K562 (cell line): Measurements from ENCODE around the gene MAD1L1. TPM values are rescaled to one million over a fixed set of nuclear protein-coding genes. Genes with fewer than 3 reads are reported as not detected.

ENCODE experiments used
- ATAC-seq: fragments of 200-7000 bp; cut with Tn5 transposase; 3 replicates; pipeline ENCODE4 v1.9.1; 2020; ENCODE audit warnings: moderate library complexity
- BruUV-seq: library from RNA; stranded (reverse); fragments of 400-500 nt; replicated peaks from 2 replicates; lab custom pipeline; 2021; lab: Mats Ljungman, UMichigan
- CTCF ChIA-PET: fragments of 300-600 bp; formaldehyde crosslinking; extraction: SDS; loops from one replicate; lab custom pipeline; 2021; ENCODE audit warnings: low intra/inter-chr PET ratio; lab: Yijun Ruan, JAX
- POLR2A ChIA-PET: fragments of 300-600, 350-650 bp; sonication (Branson Sonifier 250); formaldehyde crosslinking; extraction: SDS; loops from one replicate; lab custom pipeline; 2021; ENCODE audit warnings: antibody characterized with exemption, inconsistent platforms; lab: Yijun Ruan, JAX
- DNase-seq, 4 experiments: peaks; one replicate each; pipeline versions ENCODE4 v3.0.0 to v3.0.0-alpha.2; 2011 to 2018; ENCODE audit warnings: low spot score in 3 of 4, mixed read lengths in 3 of 4; ENCODE audit errors: extremely low read depth in 1 of 4
- FAIRE-seq: peaks from 2 replicates; lab custom pipeline; 2011; peaks lifted over from hg19 to GRCh38; lab: Jason Lieb, UNC
- H2AFZ ChIP-seq: 2 replicates; pipeline ENCODE4 v1.6.0; 2011; ENCODE audit warnings: low read depth, low read length, control low read depth, inconsistent platforms
- H3K27ac ChIP-seq: fragments of 200-600 bp; 3 replicates; pipeline ENCODE4 v1.8.0; 2011; ENCODE audit warnings: low read depth, mild to moderate bottlenecking, control low read depth, inconsistent platforms, low read length, moderate library complexity, mixed read lengths; ENCODE audit errors: extremely low read depth
- H3K27me3 ChIP-seq, 2 experiments: fragments of 300-600 bp in 1 of 2; 2 replicates in 1 of 2; 3 replicates in 1 of 2; pipeline versions ENCODE4 v1.6.0 to v1.8.0; 2011; ENCODE audit warnings: inconsistent platforms in 2 of 2, low read length in 2 of 2, mild to moderate bottlenecking in 1 of 2, mixed read lengths in 1 of 2, moderate library complexity in 1 of 2; ENCODE audit not compliant: control insufficient read depth in 2 of 2, insufficient read depth in 2 of 2
- H3K36me3 ChIP-seq: fragments of 300-600 bp; 3 replicates; pipeline ENCODE4 v1.8.0; 2011; ENCODE audit warnings: mild to moderate bottlenecking, low read length, inconsistent platforms; ENCODE audit not compliant: control insufficient read depth, insufficient read depth
- H3K4me1 ChIP-seq, 2 experiments: fragments of 200-600 bp in 1 of 2; replicated peaks in 1 of 2; 2 replicates in 1 of 2; 3 replicates in 1 of 2; pipeline versions ENCODE4 v1.5.1 to v1.8.0; 2011; ENCODE audit warnings: inconsistent platforms in 2 of 2, low read length in 2 of 2, mild to moderate bottlenecking in 1 of 2, mixed read lengths in 1 of 2, moderate library complexity in 1 of 2; ENCODE audit not compliant: control insufficient read depth in 2 of 2, insufficient read depth in 2 of 2
- H3K4me2 ChIP-seq: 2 replicates; pipeline ENCODE4 v1.6.1; 2011; ENCODE audit warnings: low read length, control low read depth, inconsistent platforms, mixed read lengths; ENCODE audit not compliant: insufficient read depth
- H3K4me3 ChIP-seq: fragments of 200-600 bp; sonication (generic), shearing (Covaris generic); 2 replicates; pipeline ENCODE4 v1.5.1; 2016; ENCODE audit warnings: control low read depth, inconsistent platforms
- H3K79me2 ChIP-seq: fragments of 200-600 bp; 3 replicates; pipeline ENCODE4 v1.8.0; 2011; ENCODE audit warnings: low read length, inconsistent platforms; ENCODE audit not compliant: control insufficient read depth, insufficient read depth
- H3K9ac ChIP-seq, 2 experiments: 2 replicates each; pipeline versions ENCODE4 v1.6.0 to v1.6.1; 2011; ENCODE audit warnings: low read depth in 2 of 2, low read length in 2 of 2, control low read depth in 1 of 2, inconsistent platforms in 1 of 2, mild to moderate bottlenecking in 1 of 2, mixed read lengths in 1 of 2; ENCODE audit not compliant: insufficient read depth in 1 of 2
- H3K9me1 ChIP-seq: one replicate; pipeline ENCODE4 v1.6.0; 2011; ENCODE audit warnings: inconsistent platforms, mild to moderate bottlenecking, low read length, moderate library complexity; ENCODE audit not compliant: control insufficient read depth, insufficient read depth
- H3K9me3 ChIP-seq: replicated peaks from 2 replicates; pipeline ENCODE4 v1.5.1; 2011; ENCODE audit warnings: low read depth, low read length, inconsistent platforms; ENCODE audit not compliant: control insufficient read depth, insufficient read depth
- H4K20me1 ChIP-seq: replicated peaks from 2 replicates; pipeline ENCODE4 v1.6.1; 2011; ENCODE audit warnings: low read length, inconsistent platforms, mixed read lengths; ENCODE audit not compliant: control insufficient read depth, insufficient read depth
- EGR1 ChIP-seq: fragments of 450-650 bp; conservative IDR thresholded peaks from 2 replicates; pipeline ENCODE4 v1.6.1; 2017; ENCODE audit warnings: mild to moderate bottlenecking
- TFAM ChIP-seq: fragments of 250-450 bp; sonication (Bioruptor Pico); conservative IDR thresholded peaks from 2 replicates; pipeline ENCODE4 v1.5.0; 2021; ENCODE audit warnings: mild to moderate bottlenecking, moderate library complexity
- WGBS: fragments of 100-300 bp; shearing (Covaris generic); methylation state at CpG from one replicate; pipeline ENCODE4 v1.1.6; 2016; ENCODE audit warnings: low coverage, mixed read lengths; ENCODE audit not compliant: insufficient coverage; ENCODE audit errors: missing lambda C conversion rate; 5-methylcytosine and 5-hydroxymethylcytosine counted together
- in situ Hi-C: fragments of 300-500 bp; cut with MboI; formaldehyde crosslinking; loops from 4 replicates; pipeline ENCODE4 v1.15.0; 2018; ENCODE audit warnings: inconsistent platforms, mixed read lengths
- intact Hi-C: fragments of 100-400 bp; cut with micrococcal nuclease; formaldehyde crosslinking; loops from 2 replicates; pipeline ENCODE4 v1.14.2; 2022
- polyA plus RNA-seq, 8 experiments: library from polyadenylated mRNA; depleted of rRNA in 4 of 8; stranded (reverse) in 5 of 8; unstranded in 3 of 8; fragments of >200 nt; fragmentation: Nextera tagmentation in 2 of 8; fragmentation: Illumina TruSeq in 1 of 8; extraction: Ambion mirVana in 2 of 8; extraction: Trizol in 1 of 8; gene quantifications; 2 replicates each; pipeline versions ENCODE4 v1.2.1 to v1.2.3, GENCODE V29; 2011 to 2014; ENCODE audit warnings: inconsistent platforms in 1 of 8, missing spikeins in 1 of 8
- total RNA-seq, 7 experiments: library from RNA; depleted of rRNA in 6 of 7; stranded (reverse); fragments of >200 nt in 6 of 7; fragmentation: Illumina TruSeq in 2 of 7; extraction: Trizol in 2 of 7; gene quantifications; 2 replicates each; pipeline versions ENCODE4 v1.2.1 to v1.2.3, GENCODE V29; 2011 to 2021; ENCODE audit warnings: low replicate concordance in 1 of 7

MAD1L1 gene
- total and polyA plus RNA-seq, 9 of the 15 experiments (the other 6 are each of a cell fraction or from before 2014, with no cell fraction given): 1.7 to 89.7 (median 18.0) TPM

DNA sequence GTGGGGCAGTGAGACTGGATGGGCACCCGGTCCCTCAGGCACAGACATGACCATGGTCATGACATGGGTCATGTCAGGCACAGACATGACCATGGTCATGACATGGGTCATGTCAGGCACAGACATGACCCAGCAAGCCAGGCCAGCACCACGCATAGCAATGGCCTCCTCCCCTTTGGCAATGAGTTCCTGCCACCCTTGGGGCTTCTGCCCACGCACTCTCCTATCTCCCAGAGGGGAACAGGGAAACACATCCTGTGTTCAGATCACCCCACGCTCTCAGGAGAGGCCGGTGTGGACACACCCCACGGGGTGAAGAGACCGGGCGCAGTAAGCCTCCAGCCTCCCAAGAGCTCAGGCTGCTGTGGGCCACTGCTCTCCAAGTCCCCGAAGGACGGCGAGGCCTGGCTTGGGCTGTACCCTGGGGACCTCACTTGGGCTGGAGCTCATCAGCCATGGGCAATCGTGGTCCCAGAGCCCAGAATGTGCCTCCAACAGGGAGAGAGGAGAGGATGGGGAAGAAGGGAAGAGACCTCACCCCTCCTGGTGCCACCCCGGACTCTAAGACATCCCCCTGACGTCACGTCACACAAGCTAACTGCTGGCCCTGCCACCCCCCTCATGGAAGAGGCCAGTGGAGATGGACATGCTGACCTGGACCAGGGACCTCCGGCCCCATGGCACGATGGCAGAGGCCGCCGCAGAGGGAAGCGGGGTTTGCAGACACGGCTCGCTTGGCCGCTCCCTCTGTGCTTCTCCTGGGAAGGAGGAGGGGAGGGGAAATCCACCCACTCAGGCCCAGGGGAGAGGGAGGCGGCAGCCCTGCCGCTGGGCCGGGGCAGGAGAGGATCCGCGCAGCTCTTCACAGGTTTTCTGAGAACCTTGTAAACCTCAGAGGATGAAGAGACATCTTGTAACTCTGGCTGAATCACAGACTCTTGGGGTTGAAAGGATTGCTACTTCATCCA, 293.0 kb downstream of the MAD1L1 start:
- BruUV-seq: no TSS peak
- Histone ChIP-seq H3K79me2 (no peaks in the 10 kb centered on the region), H3K4me1 (peaks cover 9 to 44% of the 10 kb centered on the region in 2 experiments; a peak in 4 of 5 replicates), H3K9me1 (no peaks in the 10 kb centered on the region), H4K20me1 (no peaks in the 10 kb centered on the region), H3K9ac (no peak overlapping the region), H3K4me3 (no peak overlapping the region), H3K36me3 (no peaks in the 10 kb centered on the region), H3K4me2 (no peak overlapping the region), H3K27ac (no peak overlapping the region), H2AFZ (no peak overlapping the region), H3K9me3 (no peaks in the 10 kb centered on the region), H3K27me3 (no peaks in the 10 kb centered on the region)
- WGBS: 86% methylated on average over 13 of the region's 28 CpGs
- in situ Hi-C loops (no loop called here), intact Hi-C loops (no loop called here)
- ChIA-PET CTCF (no interaction called here), POLR2A (interaction anchor here (0.7 kb wide), 1 partner anchor 21 kb away, joined by 4 read pairs; no protein-coding TSS in a partner anchor)
- TF ChIP-seq EGR1: peak; percentile 55; the same call in 1 of the 2 replicates
- no peak for TF ChIP-seq TFAM (CRISPR knock-in tag)
- ATAC-seq: peak; percentile 37; the same call in 2 of the 3 replicates
- peak in 2 of 4 experiments; percentile 18 to 28 for DNase-seq
- FAIRE-seq: no peak
